SKM-1 treated with dmso at 0.1 percent for 144 hours (cell line): Measurements from ENCODE around the gene PBRM1.
"Not testable (repeated sequence)": the region's sequence is repeated elsewhere in the genome, so short reads cannot be mapped to it uniquely, and the experiment has no call there.

Experiments
- DNase-seq: peaks from one replicate; lab custom pipeline; 2025; ENCODE audit not compliant: unreplicated experiment; lab: John Stamatoyannopoulos, UW

The PBRM1 gene

GRCh38 chr3:52536369-52537164, 149.1 kb downstream of the PBRM1 start, which contains the start of gene UQCC5:
Gene UQCC5, plus strand, starts transcription at chr3:52536605. Its CDS starts 151 bp downstream, at chr3:52536756.
- DNase-seq: peak; percentile 98

- no peak for DNase-seq
These were observed 149.7 kb downstream of the PBRM1 start for GRCh38 chr3:52536112-52536368.

GRCh38 chr3:52535411-52536111, 150.2 kb downstream of the PBRM1 start:
- DNase-seq: no peak

GRCh38 chr3:52534281-52535183, 151.2 kb downstream of the PBRM1 start:
- no peak for DNase-seq

GRCh38 chr3:52533623-52534280, 152.0 kb downstream of the PBRM1 start, which contains the start of gene NT5DC2:
Gene NT5DC2, minus strand, starts transcription at chr3:52533857. Its CDS starts 120 bp downstream, at chr3:52533737.
- peak; percentile 26 for DNase-seq

- no peak for DNase-seq
These were observed 152.7 kb downstream of the PBRM1 start for GRCh38 chr3:52532838-52533622.

- no peak for DNase-seq
These were observed 153.2 kb downstream of the PBRM1 start for GRCh38 chr3:52532517-52532837.

- no peak for DNase-seq
These were observed 153.7 kb downstream of the PBRM1 start for GRCh38 chr3:52531860-52532516.

GRCh38 chr3:52530918-52531826, 154.5 kb downstream of the PBRM1 start:
- no peak for DNase-seq

GRCh38 chr3:52529376-52530333, 156.1 kb downstream of the PBRM1 start:
- DNase-seq: no peak

GRCh38 chr3:52528586-52529375, 156.9 kb downstream of the PBRM1 start:
- no peak for DNase-seq

- DNase-seq: no peak
These were observed 157.8 kb downstream of the PBRM1 start for GRCh38 chr3:52527732-52528585.

GRCh38 chr3:52527039-52527731, 158.5 kb downstream of the PBRM1 start:
- DNase-seq: no peak

- not testable (repeated sequence) for DNase-seq
These were observed 159.1 kb downstream of the PBRM1 start for GRCh38 chr3:52526671-52527038.
